WERI-Rb-1 (cell line): ENCODE measurements around the gene L2HGDH.

ENCODE experiments used
- DNase-seq: peaks from one replicate; pipeline ENCODE4 v3.0.0-alpha.2; 2020
- H3K27ac ChIP-seq: fragments of 250-450 bp; sonication (Bioruptor Pico); 2 replicates; pipeline ENCODE4 v1.5.1; 2020; ENCODE audit warnings: mild to moderate bottlenecking, moderate library complexity
- H3K27me3 ChIP-seq: fragments of 250-450 bp; sonication (Bioruptor Pico); 2 replicates; pipeline ENCODE4 v1.5.1; 2021; ENCODE audit warnings: mild to moderate bottlenecking, low read depth, moderate library complexity; ENCODE audit not compliant: insufficient read depth, severe bottlenecking
- H3K36me3 ChIP-seq: fragments of 250-450 bp; sonication (Bioruptor Pico); 2 replicates; pipeline ENCODE4 v1.5.1; 2020; ENCODE audit warnings: mild to moderate bottlenecking, moderate library complexity
- H3K4me3 ChIP-seq: 2 replicates; pipeline ENCODE4 v1.5.1; 2011; ENCODE audit warnings: low read depth, mild to moderate bottlenecking, control low read depth, low read length
- H3K9me3 ChIP-seq: fragments of 250-450 bp; sonication (Bioruptor Pico); 2 replicates; pipeline ENCODE4 v1.5.1; 2021; ENCODE audit warnings: mild to moderate bottlenecking, moderate library complexity; ENCODE audit not compliant: severe bottlenecking
- CTCF ChIP-seq: IDR thresholded peaks from 2 replicates; pipeline ENCODE4 v1.5.1; 2011; ENCODE audit warnings: low read depth, mild to moderate bottlenecking, control low read depth, inconsistent platforms, low read length

L2HGDH gene

GRCh38 chr14:50242566-50243310, 69.3 kb downstream of the L2HGDH start:
- Histone ChIP-seq H3K27ac (no peak overlapping the region), H3K36me3 (peaks cover 24% of the 10 kb centered on the region), H3K9me3 (no peaks in the 10 kb centered on the region), H3K27me3 (no peaks in the 10 kb centered on the region), H3K4me3 (no peak overlapping the region)
- DNase-seq, result no peak
- no peak for TF ChIP-seq CTCF

GRCh38 chr14:50242096-50242495, 69.9 kb downstream of the L2HGDH start:
- no peak for TF ChIP-seq CTCF
- Histone ChIP-seq H3K9me3 (no peaks in the 10 kb centered on the region), H3K36me3 (peaks cover 21% of the 10 kb centered on the region), H3K27me3 (no peaks in the 10 kb centered on the region), H3K27ac (no peak overlapping the region), H3K4me3 (no peak overlapping the region)
- DNase-seq, result no peak

GRCh38 chr14:50237427-50237826, 74.6 kb downstream of the L2HGDH start:
- TF ChIP-seq CTCF, result no peak
- DNase-seq, result no peak
- Histone ChIP-seq H3K9me3 (no peaks in the 10 kb centered on the region), H3K4me3 (no peak overlapping the region), H3K27me3 (no peaks in the 10 kb centered on the region), H3K27ac (no peak overlapping the region), H3K36me3 (no peaks in the 10 kb centered on the region)

GRCh38 chr14:50233951-50234250, 78.1 kb downstream of the L2HGDH start:
- H3K36me3 ChIP-seq, result peaks cover 1% of the 10 kb centered on the region
- no peak for TF ChIP-seq CTCF
- no peaks in the 10 kb centered on the region for H3K27me3 ChIP-seq
- no peaks in the 10 kb centered on the region for H3K9me3 ChIP-seq
- H3K4me3 ChIP-seq, result no peak overlapping the region
- H3K27ac ChIP-seq, result no peak overlapping the region
- no peak for DNase-seq

- DNase-seq, result no peak
- Histone ChIP-seq H3K9me3 (no peaks in the 10 kb centered on the region), H3K36me3 (peaks cover 6% of the 10 kb centered on the region), H3K27me3 (no peaks in the 10 kb centered on the region), H3K27ac (no peak overlapping the region), H3K4me3 (no peak overlapping the region)
- TF ChIP-seq CTCF, result no peak
Measured at GRCh38 chr14:50233166-50233950, 78.7 kb downstream of the L2HGDH start.

DNA sequence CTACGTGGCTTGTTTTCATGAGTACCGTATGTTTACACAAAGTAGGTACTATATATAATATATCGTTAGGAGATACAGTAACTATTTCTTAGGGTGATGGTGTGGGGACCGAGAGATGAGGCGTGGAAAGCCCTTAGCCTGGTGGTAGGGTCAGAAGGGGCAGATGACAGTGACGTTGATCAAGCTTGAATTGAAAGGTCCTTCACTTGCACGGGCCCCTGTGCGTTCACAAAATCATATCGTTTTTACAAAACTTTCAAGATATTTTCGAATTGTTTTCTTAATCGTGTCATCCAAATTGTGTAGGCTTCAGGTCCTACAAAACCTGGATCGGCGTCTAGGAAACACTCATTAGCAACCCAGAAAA, 79.8 kb downstream of the L2HGDH start:
- Histone ChIP-seq H3K9me3 (no peaks in the 10 kb centered on the region), H3K27me3 (no peaks in the 10 kb centered on the region), H3K36me3 (peaks cover 14% of the 10 kb centered on the region), H3K4me3 (peak overlapping the region; percentile 83), H3K27ac (peak overlapping the region; percentile 97)
- no peak for TF ChIP-seq CTCF
- peak; percentile 25 for DNase-seq
